Hepatocyte (in vitro differentiated cells): ENCODE data around the gene AMD1.

Experiments used
- EZH2 ChIP-seq: fragments of 200-600 bp; sonication (generic); IDR thresholded peaks from 2 replicates; pipeline ENCODE4 v1.6.1; 2016; ENCODE audit warnings: antibody characterized with exemption, mild to moderate bottlenecking, borderline replicate concordance
- TF ChIP-seq, protein P1 (sequence below): fragments of 200-600 bp; sonication (generic); IDR thresholded peaks from 2 replicates; pipeline ENCODE4 v1.5.1; 2016; ENCODE audit warnings: antibody characterized with exemption, mild to moderate bottlenecking; ENCODE audit not compliant: poor library complexity

DNA sequence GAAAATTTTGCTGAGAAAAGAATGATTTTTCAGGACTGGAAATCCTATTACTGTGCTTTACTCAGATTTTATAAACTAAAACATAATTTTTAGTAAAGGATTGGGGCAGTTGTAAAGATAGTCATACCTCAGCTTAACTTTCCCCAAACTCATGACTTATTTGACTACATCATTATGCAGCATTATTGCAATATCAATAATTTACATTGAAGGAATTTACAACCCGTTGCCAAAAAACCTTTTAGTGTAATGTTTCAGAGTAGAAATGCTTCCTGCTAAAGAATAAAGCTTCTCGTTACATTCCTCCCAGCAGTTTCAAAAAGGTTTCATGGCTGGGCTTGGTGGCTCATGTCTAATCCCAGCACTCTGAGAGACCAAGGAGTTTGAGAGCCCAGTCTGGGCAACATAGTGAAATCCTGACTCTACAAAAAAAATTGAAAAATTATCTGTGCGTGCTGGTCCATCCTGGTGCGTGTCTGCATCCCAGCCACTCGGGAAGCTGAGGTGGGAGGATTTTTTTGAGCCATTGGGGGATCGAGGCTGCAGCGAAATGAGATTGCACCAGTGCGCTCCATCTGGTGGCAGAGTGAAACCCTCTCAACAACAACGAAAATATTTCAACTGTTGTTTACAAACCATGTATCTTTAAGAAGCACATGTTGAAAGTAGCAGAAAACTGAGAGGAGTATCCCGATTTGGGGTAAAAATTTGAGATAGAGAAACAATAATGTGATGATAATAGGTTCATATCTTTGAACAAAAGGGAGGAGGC is 4.4 kb downstream of the AMD1 start:
- TF ChIP-seq, protein P1, sequence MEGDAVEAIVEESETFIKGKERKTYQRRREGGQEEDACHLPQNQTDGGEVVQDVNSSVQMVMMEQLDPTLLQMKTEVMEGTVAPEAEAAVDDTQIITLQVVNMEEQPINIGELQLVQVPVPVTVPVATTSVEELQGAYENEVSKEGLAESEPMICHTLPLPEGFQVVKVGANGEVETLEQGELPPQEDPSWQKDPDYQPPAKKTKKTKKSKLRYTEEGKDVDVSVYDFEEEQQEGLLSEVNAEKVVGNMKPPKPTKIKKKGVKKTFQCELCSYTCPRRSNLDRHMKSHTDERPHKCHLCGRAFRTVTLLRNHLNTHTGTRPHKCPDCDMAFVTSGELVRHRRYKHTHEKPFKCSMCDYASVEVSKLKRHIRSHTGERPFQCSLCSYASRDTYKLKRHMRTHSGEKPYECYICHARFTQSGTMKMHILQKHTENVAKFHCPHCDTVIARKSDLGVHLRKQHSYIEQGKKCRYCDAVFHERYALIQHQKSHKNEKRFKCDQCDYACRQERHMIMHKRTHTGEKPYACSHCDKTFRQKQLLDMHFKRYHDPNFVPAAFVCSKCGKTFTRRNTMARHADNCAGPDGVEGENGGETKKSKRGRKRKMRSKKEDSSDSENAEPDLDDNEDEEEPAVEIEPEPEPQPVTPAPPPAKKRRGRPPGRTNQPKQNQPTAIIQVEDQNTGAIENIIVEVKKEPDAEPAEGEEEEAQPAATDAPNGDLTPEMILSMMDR: peak; percentile 60
- TF ChIP-seq EZH2: no peak
